NT2/D1 (cell line): ENCODE results near the gene SOX14.

Experiments
- DNase-seq: peaks from one replicate; pipeline ENCODE4 v3.0.0-alpha.2; 2011; ENCODE audit warnings: low read depth, low spot score
- H3K27me3 ChIP-seq: 2 replicates; pipeline ENCODE4 v1.6.0; 2011; ENCODE audit warnings: mild to moderate bottlenecking; ENCODE audit not compliant: insufficient read length, insufficient read depth
- H3K36me3 ChIP-seq: 2 replicates; pipeline ENCODE4 v1.6.1; 2011; ENCODE audit warnings: mild to moderate bottlenecking, low read length, mixed read lengths; ENCODE audit not compliant: insufficient read depth, insufficient read length
- H3K4me1 ChIP-seq: 2 replicates; pipeline ENCODE4 v1.5.1; 2011; ENCODE audit not compliant: insufficient read depth, insufficient read length
- H3K4me3 ChIP-seq: 2 replicates; pipeline ENCODE4 v1.5.1; 2011; ENCODE audit warnings: low read depth; ENCODE audit not compliant: insufficient read length
- H3K9ac ChIP-seq: 2 replicates; pipeline ENCODE4 v1.6.0; 2011; ENCODE audit warnings: low read depth; ENCODE audit not compliant: insufficient read length
- H3K9me3 ChIP-seq: 2 replicates; pipeline ENCODE4 v1.5.1; 2011; ENCODE audit warnings: mild to moderate bottlenecking, low read length; ENCODE audit not compliant: insufficient read depth
- SUZ12 ChIP-seq: IDR thresholded peaks from 2 replicates; pipeline ENCODE4 v1.6.1; 2011; ENCODE audit not compliant: insufficient read length, insufficient read depth; ENCODE audit errors: extremely low read depth
- YY1 ChIP-seq: IDR thresholded peaks from 2 replicates; pipeline ENCODE4 v1.6.1; 2011; ENCODE audit not compliant: insufficient read length, insufficient read depth
- ZNF274 ChIP-seq: IDR thresholded peaks from 2 replicates; pipeline ENCODE4 v1.6.1; 2011; ENCODE audit warnings: mild to moderate bottlenecking, low read depth, low read length

The SOX14 gene

GRCh38 chr3:137765310-137766033 is 1.4 kb downstream of the SOX14 start:
- TF ChIP-seq YY1 (no peak), ZNF274 (no peak), SUZ12 (no peak)
- peak overlapping the region; percentile 29 for H3K4me3 ChIP-seq
- peaks cover 32% of the 10 kb centered on the region for H3K4me1 ChIP-seq
- peak overlapping the region; percentile 23 for H3K9ac ChIP-seq
- no peaks in the 10 kb centered on the region for H3K36me3 ChIP-seq
- peaks cover 100% of the 10 kb centered on the region for H3K27me3 ChIP-seq
- DNase-seq = no peak
- no peaks in the 10 kb centered on the region for H3K9me3 ChIP-seq

- Histone ChIP-seq H3K9me3 (no peaks in the 10 kb centered on the region), H3K27me3 (peaks cover 100% of the 10 kb centered on the region), H3K9ac (no peak overlapping the region), H3K4me3 (no peak overlapping the region), H3K36me3 (no peaks in the 10 kb centered on the region), H3K4me1 (peaks cover 30% of the 10 kb centered on the region)
- no peak for TF ChIP-seq ZNF274
- peak; percentile 78 for TF ChIP-seq SUZ12
- DNase-seq = no peak
These were observed 2.1 kb downstream of the SOX14 start for GRCh38 chr3:137766041-137766875.

GRCh38 chr3:137766876-137767537 is 2.9 kb downstream of the SOX14 start:
- no peaks in the 10 kb centered on the region for H3K36me3 ChIP-seq
- peaks cover 26% of the 10 kb centered on the region for H3K4me1 ChIP-seq
- H3K4me3 ChIP-seq = no peak overlapping the region
- TF ChIP-seq ZNF274 (no peak), YY1 (no peak), SUZ12 (peak; percentile 13)
- no peaks in the 10 kb centered on the region for H3K9me3 ChIP-seq
- no peak overlapping the region for H3K9ac ChIP-seq
- peaks cover 100% of the 10 kb centered on the region for H3K27me3 ChIP-seq
- no peak for DNase-seq

- Histone ChIP-seq H3K36me3 (no peaks in the 10 kb centered on the region), H3K4me1 (peaks cover 26% of the 10 kb centered on the region), H3K9ac (peak overlapping the region; percentile 51), H3K27me3 (peaks cover 100% of the 10 kb centered on the region), H3K9me3 (no peaks in the 10 kb centered on the region), H3K4me3 (no peak overlapping the region)
- peak; percentile 84 for DNase-seq
- TF ChIP-seq SUZ12 (no peak), ZNF274 (no peak), YY1 (no peak)
These were observed 3.6 kb downstream of the SOX14 start for GRCh38 chr3:137767538-137768360.

GRCh38 chr3:137768361-137769321 is 4.5 kb downstream of the SOX14 start:
- Histone ChIP-seq H3K36me3 (no peaks in the 10 kb centered on the region), H3K4me3 (peak overlapping the region; percentile 24), H3K9ac (peak overlapping the region; percentile 51), H3K9me3 (no peaks in the 10 kb centered on the region), H3K4me1 (peaks cover 22% of the 10 kb centered on the region), H3K27me3 (peaks cover 100% of the 10 kb centered on the region)
- DNase-seq = no peak
- TF ChIP-seq YY1 (no peak), SUZ12 (peak; percentile 93), ZNF274 (no peak)
